AG09319 (cell line): ENCODE data around the gene FXYD3.
"Not testable (repeated sequence)": the region's sequence is repeated elsewhere in the genome, so short reads cannot be mapped to it uniquely, and the experiment has no call there.

Source experiments
- DNase-seq: peaks from one replicate; pipeline ENCODE4 v3.0.0-alpha.2; 2010; ENCODE audit warnings: low read depth; ENCODE audit errors: extremely low read depth
- TF ChIP-seq, protein P1 (sequence below): IDR thresholded peaks from 2 replicates; pipeline ENCODE4 v1.5.1; 2011; ENCODE audit warnings: low read depth, mild to moderate bottlenecking, inconsistent platforms, low read length, moderate library complexity

FXYD3 gene

DNA sequence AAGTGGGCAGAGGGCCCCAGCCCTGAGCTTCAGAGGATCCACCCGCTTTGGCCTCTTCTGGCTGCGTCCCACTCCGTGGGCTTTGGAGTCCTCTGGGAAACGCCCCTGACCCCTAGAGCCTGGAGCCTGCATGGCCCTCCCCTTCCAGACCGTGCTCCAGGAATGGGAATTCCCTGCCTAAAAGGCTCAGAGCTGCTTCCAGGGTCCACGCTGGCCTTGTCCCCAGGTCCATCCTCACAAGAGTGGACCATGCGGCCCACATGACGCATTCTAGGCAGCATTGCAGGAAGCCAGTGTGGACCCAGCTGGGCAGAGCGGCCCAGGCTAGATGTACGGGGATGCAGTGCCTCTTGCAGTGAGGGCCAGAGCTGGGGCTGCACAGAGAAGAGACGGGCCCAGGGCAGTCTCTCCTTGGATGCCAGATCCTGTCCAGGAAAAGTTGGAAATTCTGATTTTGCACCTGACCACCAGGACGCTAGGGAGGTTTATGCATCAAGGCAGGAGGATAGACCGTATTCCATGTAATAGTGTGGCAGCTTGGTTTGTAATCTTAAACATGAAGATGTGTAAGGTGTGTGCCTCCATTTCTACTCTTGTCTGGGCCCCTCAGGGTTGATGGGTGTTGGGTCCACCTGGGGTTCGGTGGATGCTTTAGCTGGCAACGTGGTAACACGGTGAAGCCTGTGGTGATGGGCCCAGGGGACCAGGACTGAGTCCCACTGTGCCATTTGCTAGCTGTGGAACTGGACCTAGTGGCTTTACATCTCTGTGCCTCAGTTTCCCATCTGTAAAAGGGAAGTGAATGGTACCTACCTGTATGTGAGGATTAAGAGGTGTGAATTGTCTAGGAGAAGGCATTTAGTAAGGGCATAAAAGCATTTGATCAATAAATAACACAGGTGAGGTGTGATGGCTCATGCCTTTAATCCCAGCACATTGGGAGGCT, 14.8 kb upstream of the FXYD3 start:
- TF ChIP-seq, protein P1, sequence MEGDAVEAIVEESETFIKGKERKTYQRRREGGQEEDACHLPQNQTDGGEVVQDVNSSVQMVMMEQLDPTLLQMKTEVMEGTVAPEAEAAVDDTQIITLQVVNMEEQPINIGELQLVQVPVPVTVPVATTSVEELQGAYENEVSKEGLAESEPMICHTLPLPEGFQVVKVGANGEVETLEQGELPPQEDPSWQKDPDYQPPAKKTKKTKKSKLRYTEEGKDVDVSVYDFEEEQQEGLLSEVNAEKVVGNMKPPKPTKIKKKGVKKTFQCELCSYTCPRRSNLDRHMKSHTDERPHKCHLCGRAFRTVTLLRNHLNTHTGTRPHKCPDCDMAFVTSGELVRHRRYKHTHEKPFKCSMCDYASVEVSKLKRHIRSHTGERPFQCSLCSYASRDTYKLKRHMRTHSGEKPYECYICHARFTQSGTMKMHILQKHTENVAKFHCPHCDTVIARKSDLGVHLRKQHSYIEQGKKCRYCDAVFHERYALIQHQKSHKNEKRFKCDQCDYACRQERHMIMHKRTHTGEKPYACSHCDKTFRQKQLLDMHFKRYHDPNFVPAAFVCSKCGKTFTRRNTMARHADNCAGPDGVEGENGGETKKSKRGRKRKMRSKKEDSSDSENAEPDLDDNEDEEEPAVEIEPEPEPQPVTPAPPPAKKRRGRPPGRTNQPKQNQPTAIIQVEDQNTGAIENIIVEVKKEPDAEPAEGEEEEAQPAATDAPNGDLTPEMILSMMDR, result no peak
- DNase-seq, result no peak

DNA sequence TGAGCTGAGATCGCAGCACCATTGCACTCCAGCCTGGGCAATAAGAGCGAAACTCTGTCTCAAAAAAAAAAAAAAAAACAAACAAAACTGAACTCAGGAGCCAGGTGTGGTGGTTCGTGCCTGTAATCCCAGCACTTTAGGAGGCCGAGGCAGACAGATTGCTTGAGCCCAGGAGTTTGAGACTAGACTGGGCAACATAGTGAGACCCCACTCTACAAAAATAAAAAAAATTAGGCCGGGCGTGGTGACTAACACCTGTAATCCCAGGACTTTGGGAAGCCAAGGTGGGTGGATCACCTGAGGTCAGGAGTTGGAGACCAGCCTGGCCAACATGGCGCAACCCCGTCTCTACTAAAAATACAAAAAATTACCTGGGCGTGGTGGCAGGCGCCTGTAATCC, 13.7 kb upstream of the FXYD3 start:
- DNase-seq, result not testable (repeated sequence)

DNA sequence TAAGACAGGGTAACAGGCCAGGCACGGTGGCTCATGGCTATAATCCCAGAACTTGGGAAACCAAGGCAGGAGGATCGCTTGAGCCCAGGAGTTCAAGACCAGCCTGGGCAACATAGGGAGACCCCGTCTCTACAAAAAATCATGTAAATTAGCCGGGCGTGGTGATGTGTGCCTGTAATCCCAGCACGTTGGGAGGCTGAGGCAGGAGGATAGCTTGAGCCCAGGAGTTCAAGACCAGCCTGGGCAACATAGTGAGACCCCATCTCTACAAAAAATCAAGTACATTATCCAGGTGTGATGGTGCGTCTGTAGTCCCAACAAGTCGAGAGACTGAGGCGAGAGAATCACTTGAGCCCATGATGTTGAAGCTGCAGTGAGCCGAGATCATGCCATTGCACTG, 12.0 kb upstream of the FXYD3 start:
- not testable (repeated sequence) for DNase-seq

DNA sequence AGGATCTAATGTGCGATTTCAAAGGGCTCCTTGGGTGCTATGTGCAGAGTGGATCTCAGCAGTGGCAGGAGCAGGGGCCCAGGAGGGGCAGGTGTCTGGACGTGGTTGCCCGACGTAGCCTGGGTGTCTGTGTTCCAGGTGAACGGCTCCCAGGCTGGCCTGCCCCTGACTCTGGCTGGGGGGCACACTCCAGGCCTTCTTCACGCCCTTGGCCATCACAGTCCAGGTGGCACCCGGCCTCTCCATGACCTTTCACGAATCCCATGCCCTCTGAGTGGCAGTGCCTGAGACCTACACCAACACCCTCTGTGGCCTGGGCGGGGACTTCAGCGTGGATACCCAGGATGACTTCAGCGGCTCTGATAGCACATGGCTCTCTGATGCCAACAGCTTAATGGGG, 11.3 kb upstream of the FXYD3 start:
- DNase-seq, result no peak
- TF ChIP-seq, protein P1, result no peak

DNA sequence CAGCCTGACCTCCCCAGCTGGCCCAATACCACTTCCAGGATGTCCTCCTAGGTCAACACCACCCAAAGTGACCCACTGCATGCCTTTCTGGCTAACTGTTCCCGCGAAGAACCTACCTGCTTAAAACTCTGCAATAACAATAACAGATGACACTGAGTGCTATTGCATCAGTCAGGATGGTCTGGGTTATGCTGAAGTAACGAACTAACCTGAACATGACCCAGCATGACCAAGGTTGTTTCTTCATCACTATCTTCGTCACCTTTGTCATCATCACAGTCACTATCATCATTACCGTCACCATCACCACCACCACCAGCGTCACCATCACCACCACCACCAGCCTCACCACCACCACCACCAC, 10.6 kb upstream of the FXYD3 start:
- TF ChIP-seq, protein P1, result no peak
- DNase-seq, result no peak

DNA sequence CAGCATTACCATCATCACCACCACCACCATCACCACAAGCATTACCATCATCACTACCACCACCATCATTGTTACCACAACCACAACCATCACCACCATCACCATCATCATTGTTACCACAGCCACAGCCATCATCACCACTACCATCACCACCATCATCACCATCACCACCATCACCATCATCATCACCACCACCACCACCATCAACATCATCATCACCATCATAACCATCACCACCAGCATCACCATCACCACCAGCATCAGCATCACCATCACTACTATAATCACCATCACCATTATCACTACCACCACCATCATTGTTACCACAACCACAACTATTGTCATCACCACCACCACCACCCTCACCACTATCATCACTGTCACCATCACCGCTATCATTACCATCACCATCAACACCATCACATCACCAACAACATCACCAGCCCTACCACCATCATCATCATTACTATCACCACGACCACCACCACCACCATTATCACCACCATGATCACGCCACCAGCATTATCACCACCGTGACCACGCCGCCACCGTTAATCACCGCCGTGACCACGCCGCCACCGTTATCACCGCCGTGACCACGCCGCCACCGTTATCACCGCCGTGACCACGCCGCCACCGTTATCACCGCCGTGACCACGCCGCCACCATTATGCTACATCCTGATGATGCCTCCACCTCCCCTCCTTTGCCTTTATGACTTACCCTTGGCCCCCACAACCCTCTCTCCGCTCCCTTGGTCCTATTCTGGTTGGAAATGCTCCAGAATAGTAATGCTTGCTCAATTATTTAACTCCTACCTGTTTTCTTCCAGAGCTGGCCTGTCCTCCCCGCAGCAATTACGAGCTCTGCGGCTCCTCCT, 10.0 kb upstream of the FXYD3 start:
- TF ChIP-seq, protein P1, result no peak
- no peak for DNase-seq

DNA sequence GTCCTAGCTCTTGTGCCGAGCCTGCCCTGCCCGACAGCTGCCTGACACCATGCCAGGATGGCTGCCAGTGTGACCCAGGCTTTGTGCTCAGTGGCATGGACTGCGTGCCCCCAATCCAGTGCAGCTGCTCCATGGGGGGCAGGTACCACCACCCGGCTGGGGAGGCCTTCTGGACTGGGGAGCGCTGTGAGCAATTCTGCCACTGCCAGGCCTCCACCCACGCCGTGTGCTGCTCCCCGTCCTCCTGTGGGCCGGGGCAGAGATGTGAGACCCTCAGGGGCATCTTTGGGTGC, 9.4 kb upstream of the FXYD3 start:
- no peak for DNase-seq
- TF ChIP-seq, protein P1, result no peak

DNA sequence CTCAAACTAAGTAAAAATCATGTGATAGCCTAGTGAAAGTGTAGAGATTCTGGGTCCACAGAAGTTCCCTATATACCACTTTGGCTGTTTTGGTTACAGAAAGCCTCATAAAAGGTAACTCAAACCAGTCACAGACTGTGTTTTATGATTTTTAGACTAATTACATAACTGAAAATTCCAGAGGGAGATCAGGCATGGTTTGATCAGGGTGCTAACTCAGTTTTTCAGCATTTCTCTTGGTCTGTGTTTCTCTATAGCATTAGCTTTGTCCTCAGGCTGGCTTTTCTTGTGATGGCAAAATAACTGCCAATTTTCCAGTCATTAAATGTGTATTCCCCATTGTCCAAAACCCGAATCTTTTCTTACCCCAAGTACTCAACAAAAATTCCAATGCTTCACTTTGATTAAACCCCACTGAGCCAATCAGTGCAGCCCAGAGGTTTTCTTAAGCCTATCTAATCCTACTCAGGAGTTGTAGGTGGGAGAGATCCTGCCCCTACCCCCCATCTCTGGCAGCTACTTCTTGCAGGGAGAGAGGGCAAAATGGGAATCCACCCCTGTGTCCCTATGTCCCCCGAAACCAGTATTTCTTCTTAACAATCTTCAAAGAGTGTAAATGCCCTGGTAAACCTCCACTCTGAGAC, 8.6 kb upstream of the FXYD3 start:
- DNase-seq, result no peak
- TF ChIP-seq, protein P1, result no peak
